K562 (cell line): Measurements from ENCODE around the gene POU3F1.

Experiments
- TF ChIP-seq, protein P1 (sequence below), 2 experiments: IDR thresholded peaks; 2 replicates each; pipeline ENCODE4 v1.6.1; 2012; ENCODE audit warnings: improper control_type of control experiment in 2 of 2, low read depth in 2 of 2, low read length in 2 of 2, borderline replicate concordance in 1 of 2
- TF ChIP-seq, protein P2 (sequence below), 3 experiments: IDR thresholded peaks in 2 of 3; conservative IDR thresholded peaks in 1 of 3; 2 replicates each; pipeline ENCODE4 v1.5.1; 2011 to 2012; ENCODE audit warnings: low read length in 3 of 3, mild to moderate bottlenecking in 3 of 3, control low read depth in 2 of 3, improper control_type of control experiment in 1 of 3, inconsistent platforms in 1 of 3, low read depth in 1 of 3, mixed read lengths in 1 of 3, moderate library complexity in 1 of 3; ENCODE audit not compliant: insufficient read depth in 2 of 3
- TF ChIP-seq, protein P3 (sequence below): sonication (generic); formaldehyde crosslinking; IDR thresholded peaks from 2 replicates; pipeline ENCODE4 v1.5.0; 2020; ENCODE audit warnings: missing genetic modification reagents

DNA sequence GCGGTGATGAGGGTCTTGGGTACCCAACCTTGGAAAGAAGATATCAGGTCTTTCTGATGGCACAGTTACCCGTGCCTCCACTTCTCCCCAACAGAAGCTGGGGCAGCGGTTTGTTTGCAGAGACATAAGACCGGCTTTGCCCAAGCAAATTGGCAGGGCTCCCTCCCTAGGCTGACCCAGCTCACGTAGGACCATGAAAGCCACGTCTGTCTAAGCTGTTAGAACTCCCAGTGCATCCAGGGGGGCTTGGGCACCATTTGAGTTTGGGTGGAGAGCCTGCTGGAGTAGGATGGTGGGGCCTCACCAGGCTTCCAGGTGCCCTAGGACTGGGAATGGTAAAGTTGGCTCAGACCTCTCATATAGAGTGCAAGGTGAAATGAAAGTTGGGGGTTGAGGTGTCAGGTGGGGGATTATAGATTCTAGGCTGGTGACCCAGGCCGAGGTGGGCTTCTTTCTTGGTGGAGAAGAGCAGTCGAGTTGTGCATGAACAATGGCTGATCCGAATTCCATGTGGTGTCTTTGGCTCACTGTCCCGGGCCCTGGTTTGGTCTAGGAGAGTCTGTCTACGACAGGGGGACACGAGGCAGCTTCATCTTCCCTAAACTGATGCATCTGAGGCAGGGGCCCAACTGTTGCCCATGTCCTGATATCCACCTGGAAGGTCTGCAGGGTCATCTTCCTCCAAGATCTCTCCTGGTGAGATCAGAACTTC is 3.4 kb downstream of the POU3F1 start:
- TF ChIP-seq, protein P1, sequence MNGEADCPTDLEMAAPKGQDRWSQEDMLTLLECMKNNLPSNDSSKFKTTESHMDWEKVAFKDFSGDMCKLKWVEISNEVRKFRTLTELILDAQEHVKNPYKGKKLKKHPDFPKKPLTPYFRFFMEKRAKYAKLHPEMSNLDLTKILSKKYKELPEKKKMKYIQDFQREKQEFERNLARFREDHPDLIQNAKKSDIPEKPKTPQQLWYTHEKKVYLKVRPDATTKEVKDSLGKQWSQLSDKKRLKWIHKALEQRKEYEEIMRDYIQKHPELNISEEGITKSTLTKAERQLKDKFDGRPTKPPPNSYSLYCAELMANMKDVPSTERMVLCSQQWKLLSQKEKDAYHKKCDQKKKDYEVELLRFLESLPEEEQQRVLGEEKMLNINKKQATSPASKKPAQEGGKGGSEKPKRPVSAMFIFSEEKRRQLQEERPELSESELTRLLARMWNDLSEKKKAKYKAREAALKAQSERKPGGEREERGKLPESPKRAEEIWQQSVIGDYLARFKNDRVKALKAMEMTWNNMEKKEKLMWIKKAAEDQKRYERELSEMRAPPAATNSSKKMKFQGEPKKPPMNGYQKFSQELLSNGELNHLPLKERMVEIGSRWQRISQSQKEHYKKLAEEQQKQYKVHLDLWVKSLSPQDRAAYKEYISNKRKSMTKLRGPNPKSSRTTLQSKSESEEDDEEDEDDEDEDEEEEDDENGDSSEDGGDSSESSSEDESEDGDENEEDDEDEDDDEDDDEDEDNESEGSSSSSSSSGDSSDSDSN (IDR thresholded peaks at IDR 0.05; ENCODE audit: borderline replicate concordance in 1 of 2, low read depth in 2 of 2, low read length in 2 of 2) = no peak
- TF ChIP-seq, protein P2, sequence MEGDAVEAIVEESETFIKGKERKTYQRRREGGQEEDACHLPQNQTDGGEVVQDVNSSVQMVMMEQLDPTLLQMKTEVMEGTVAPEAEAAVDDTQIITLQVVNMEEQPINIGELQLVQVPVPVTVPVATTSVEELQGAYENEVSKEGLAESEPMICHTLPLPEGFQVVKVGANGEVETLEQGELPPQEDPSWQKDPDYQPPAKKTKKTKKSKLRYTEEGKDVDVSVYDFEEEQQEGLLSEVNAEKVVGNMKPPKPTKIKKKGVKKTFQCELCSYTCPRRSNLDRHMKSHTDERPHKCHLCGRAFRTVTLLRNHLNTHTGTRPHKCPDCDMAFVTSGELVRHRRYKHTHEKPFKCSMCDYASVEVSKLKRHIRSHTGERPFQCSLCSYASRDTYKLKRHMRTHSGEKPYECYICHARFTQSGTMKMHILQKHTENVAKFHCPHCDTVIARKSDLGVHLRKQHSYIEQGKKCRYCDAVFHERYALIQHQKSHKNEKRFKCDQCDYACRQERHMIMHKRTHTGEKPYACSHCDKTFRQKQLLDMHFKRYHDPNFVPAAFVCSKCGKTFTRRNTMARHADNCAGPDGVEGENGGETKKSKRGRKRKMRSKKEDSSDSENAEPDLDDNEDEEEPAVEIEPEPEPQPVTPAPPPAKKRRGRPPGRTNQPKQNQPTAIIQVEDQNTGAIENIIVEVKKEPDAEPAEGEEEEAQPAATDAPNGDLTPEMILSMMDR (IDR thresholded peaks at IDR 0.05 in 2 of 3, conservative IDR thresholded peaks at IDR 0.05 in 1 of 3; ENCODE audit: insufficient read depth in 2 of 3, low read depth in 1 of 3, low read length in 3 of 3) = no peak
- TF ChIP-seq, protein P3, sequence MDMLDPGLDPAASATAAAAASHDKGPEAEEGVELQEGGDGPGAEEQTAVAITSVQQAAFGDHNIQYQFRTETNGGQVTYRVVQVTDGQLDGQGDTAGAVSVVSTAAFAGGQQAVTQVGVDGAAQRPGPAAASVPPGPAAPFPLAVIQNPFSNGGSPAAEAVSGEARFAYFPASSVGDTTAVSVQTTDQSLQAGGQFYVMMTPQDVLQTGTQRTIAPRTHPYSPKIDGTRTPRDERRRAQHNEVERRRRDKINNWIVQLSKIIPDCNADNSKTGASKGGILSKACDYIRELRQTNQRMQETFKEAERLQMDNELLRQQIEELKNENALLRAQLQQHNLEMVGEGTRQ (CRISPR knock-in tag) = no peak
